Fibroblast of skin of left biceps (primary cell): ENCODE results near the gene VPS33A.

Source experiments
- DNase-seq, 2 experiments: peaks; one replicate each; pipeline ENCODE4 v3.0.0-alpha.2; 2013; ENCODE audit warnings: low read depth in 2 of 2

VPS33A gene

GRCh38 chr12:122182887-122183587, 83.3 kb downstream of the VPS33A start, which contains the start of gene LRRC43:
Gene LRRC43 (plus strand): TSS chr12:122183123. CDS start chr12:122183145, 22 bp downstream.
- DNase-seq = no peak
